GM23338 (cell line): ENCODE data around the gene BHLHE23. TPM values are rescaled to one million over a fixed set of nuclear protein-coding genes. Genes with fewer than 3 reads are reported as not detected.

ENCODE experiments used
- ATAC-seq: fragments of 200-7000 bp; cut with Tn5 transposase; 3 replicates; pipeline ENCODE4 v1.9.1; 2020
- DNase-seq: peaks from one replicate; pipeline ENCODE4 v3.0.0-alpha.2; 2015; ENCODE audit warnings: low spot score
- H2AFZ ChIP-seq: fragments of 200-600 bp; sonication (generic); 2 replicates; pipeline ENCODE4 v1.8.0; 2016; ENCODE audit warnings: antibody characterized with exemption, mild to moderate bottlenecking, moderate library complexity
- H3F3A ChIP-seq: fragments of 200-600 bp; sonication (generic); replicated peaks from 2 replicates; pipeline ENCODE4 v1.8.0; 2017; ENCODE audit warnings: antibody characterized with exemption, mixed run types, low read depth
- H3K27ac ChIP-seq: fragments of 200-600 bp; sonication (generic); 2 replicates; pipeline ENCODE4 v1.6.1; 2016; ENCODE audit warnings: low read depth
- H3K27me3 ChIP-seq: fragments of 200-600 bp; sonication (generic); 2 replicates; pipeline ENCODE4 v1.8.0; 2016; ENCODE audit warnings: mild to moderate bottlenecking, mixed run types, moderate library complexity; ENCODE audit not compliant: insufficient read depth
- H3K36me3 ChIP-seq: fragments of 200-600 bp; sonication (generic); 2 replicates; pipeline ENCODE4 v1.8.0; 2016; ENCODE audit warnings: mild to moderate bottlenecking; ENCODE audit not compliant: insufficient read depth
- H3K4me1 ChIP-seq: fragments of 200-600 bp; sonication (generic); 2 replicates; pipeline ENCODE4 v1.8.0; 2016; ENCODE audit warnings: mild to moderate bottlenecking, moderate library complexity; ENCODE audit not compliant: insufficient read depth
- H3K4me2 ChIP-seq: fragments of 200-600 bp; sonication (generic); 2 replicates; pipeline ENCODE4 v1.7.1; 2017; ENCODE audit warnings: mixed run types
- H3K4me3 ChIP-seq: fragments of 200-600 bp; sonication (generic); 2 replicates; pipeline ENCODE4 v1.6.1; 2016; ENCODE audit warnings: mixed run types
- H3K79me2 ChIP-seq: fragments of 200-600 bp; sonication (generic); replicated peaks from 2 replicates; pipeline ENCODE4 v1.8.0; 2017; ENCODE audit warnings: mild to moderate bottlenecking; ENCODE audit not compliant: insufficient read depth
- H3K9me2 ChIP-seq: fragments of 200-600 bp; sonication (generic); 2 replicates; pipeline ENCODE4 v1.8.0; 2017; ENCODE audit not compliant: insufficient read depth
- H4K20me1 ChIP-seq: fragments of 200-600 bp; sonication (generic); replicated peaks from 2 replicates; pipeline ENCODE4 v1.8.0; 2017; ENCODE audit warnings: mild to moderate bottlenecking; ENCODE audit not compliant: insufficient read depth
- H3K27ac Mint-ChIP-seq: 2 replicates; pipeline ENCODE4 v1.8.0; 2020; ENCODE audit warnings: inconsistent platforms, mild to moderate bottlenecking, moderate library complexity, mixed read lengths
- H3K27me3 Mint-ChIP-seq: 3 replicates; pipeline ENCODE4 v1.8.0; 2022; ENCODE audit warnings: low read depth, mild to moderate bottlenecking, moderate library complexity, mixed read lengths, inconsistent platforms; ENCODE audit not compliant: insufficient read depth, poor library complexity
- H3K36me3 Mint-ChIP-seq: 3 replicates; pipeline ENCODE4 v1.8.0; 2021; ENCODE audit warnings: low read depth, mild to moderate bottlenecking, inconsistent platforms, moderate library complexity, mixed read lengths
- H3K4me1 Mint-ChIP-seq: 3 replicates; pipeline ENCODE4 v1.8.0; 2020; ENCODE audit warnings: mild to moderate bottlenecking, inconsistent platforms, mixed read lengths
- H3K4me3 Mint-ChIP-seq: 3 replicates; pipeline ENCODE4 v1.8.0; 2021; ENCODE audit warnings: moderate library complexity, mild to moderate bottlenecking, inconsistent platforms, mixed read lengths
- H3K9me3 Mint-ChIP-seq: 3 replicates; pipeline ENCODE4 v1.8.0; 2020; ENCODE audit warnings: moderate library complexity, mild to moderate bottlenecking, inconsistent platforms, mixed read lengths
- CTCF ChIP-seq, 2 experiments: fragments of 200-600 bp in 1 of 2; sonication (generic) in 1 of 2; conservative IDR thresholded peaks; 2 replicates each; pipeline versions ENCODE4 v1.5.1 to v1.6.1; 2016 to 2017; ENCODE audit warnings: antibody characterized with exemption in 2 of 2, low read depth in 2 of 2, mild to moderate bottlenecking in 2 of 2, moderate library complexity in 1 of 2
- EZH2 ChIP-seq: fragments of 200-600 bp; sonication (generic); IDR thresholded peaks from one replicate; pipeline ENCODE4 v1.8.0; 2017; ENCODE audit warnings: antibody characterized with exemption, mild to moderate bottlenecking, low read depth; ENCODE audit not compliant: unreplicated experiment
- EZH2phosphoT487 ChIP-seq: fragments of 200-600 bp; sonication (generic); IDR thresholded peaks from one replicate; pipeline ENCODE4 v1.8.1; 2018; ENCODE audit warnings: antibody characterized with exemption; ENCODE audit not compliant: unreplicated experiment
- POLR2AphosphoS5 ChIP-seq: IDR thresholded peaks from 2 replicates; pipeline ENCODE4 v1.6.1; 2016; ENCODE audit warnings: antibody characterized with exemption, low read depth
- STAT1 ChIP-seq: IDR thresholded peaks from one replicate; pipeline ENCODE4 v1.6.1; 2016; ENCODE audit warnings: antibody characterized with exemption; ENCODE audit not compliant: unreplicated experiment
- ZNF114 ChIP-seq: fragments of 250-450 bp; sonication (Bioruptor Pico); IDR thresholded peaks from 2 replicates; pipeline ENCODE4 v1.5.0; 2020; ENCODE audit warnings: mild to moderate bottlenecking, moderate library complexity
- ZNF331 ChIP-seq: fragments of 250-450 bp; sonication (Bioruptor Pico); IDR thresholded peaks from 2 replicates; pipeline ENCODE4 v1.5.0; 2020; ENCODE audit warnings: low read depth, mild to moderate bottlenecking, moderate library complexity
- polyA plus RNA-seq: library from polyadenylated mRNA; unstranded; fragments of >200 nt; fragmentation: Nextera tagmentation; extraction: Ambion mirVana; gene quantifications from 2 replicates; pipeline ENCODE4 v1.2.1, GENCODE V29; 2016
- total RNA-seq: library from RNA; depleted of rRNA; stranded (reverse); fragments of >200 nt; shearing (Covaris generic); gene quantifications from 2 replicates; pipeline ENCODE4 v1.2.3, GENCODE V29; 2014
- TF ChIP-seq, protein P1 (sequence below): fragments of 250-450 bp; sonication (Bioruptor Pico); IDR thresholded peaks from 2 replicates; pipeline ENCODE4 v1.5.0; 2020; ENCODE audit warnings: mild to moderate bottlenecking, moderate library complexity

Gene BHLHE23
- total and polyA plus RNA-seq, 2 experiments from 2014 or later, result 0.52 to 5.0 TPM

- H3K4me3 Mint-ChIP-seq, result no peak overlapping the region; the same call in 2 of the 3 replicates
- peaks cover 13% of the 10 kb centered on the region for H3K27me3 ChIP-seq
These were observed 9.8 kb upstream of the BHLHE23 start for GRCh38 chr20:63016514-63017075.

DNA sequence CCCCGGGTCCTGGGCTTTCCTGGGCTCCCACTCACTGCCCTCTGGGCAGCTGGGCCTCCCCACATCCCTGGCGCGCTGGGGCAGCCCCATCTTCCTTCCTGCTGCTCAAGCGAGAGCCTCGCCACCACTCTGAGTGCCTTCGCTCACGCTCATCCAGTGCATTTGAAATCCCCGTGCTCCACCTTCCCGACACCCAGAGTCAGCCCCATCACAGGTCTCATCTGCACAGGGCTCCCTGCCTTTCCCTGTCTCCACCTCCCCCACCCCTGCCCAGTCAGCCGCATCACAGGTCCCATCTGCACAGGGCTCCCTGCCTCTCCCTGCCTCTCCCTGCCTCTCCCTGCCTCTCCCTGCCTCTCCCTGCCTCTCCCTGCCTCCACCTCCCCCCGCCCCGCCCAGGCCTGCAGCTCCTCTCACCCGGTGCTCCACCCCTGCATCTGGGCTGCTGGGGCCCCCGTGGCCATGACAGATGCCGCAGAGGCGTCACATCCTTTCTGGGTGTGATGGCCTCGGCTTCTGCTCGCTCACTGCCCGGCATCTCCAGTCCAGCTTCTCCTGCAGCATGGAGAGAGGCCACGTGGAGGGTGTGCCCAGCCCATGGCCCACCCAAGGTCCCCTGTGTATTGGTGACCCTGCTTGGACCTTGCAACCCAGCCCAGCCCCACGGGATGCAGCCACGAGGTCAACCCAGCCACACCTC is 9.0 kb upstream of the BHLHE23 start:
- no peak overlapping the region for H3K4me3 Mint-ChIP-seq
- Histone ChIP-seq H3K27me3 (peaks cover 13% of the 10 kb centered on the region), H3K4me1 (peaks cover 11% of the 10 kb centered on the region), H4K20me1 (no peaks in the 10 kb centered on the region), H3K4me3 (no peak overlapping the region), H3K4me2 (no peak overlapping the region), H3K27ac (no peak overlapping the region), H3K9me2 (no peaks in the 10 kb centered on the region), H3K36me3 (peaks cover 7% of the 10 kb centered on the region; the same call in 1 of the 2 replicates), H3K79me2 (no peaks in the 10 kb centered on the region), H2AFZ (no peak overlapping the region), H3F3A (peaks cover 19% of the 10 kb centered on the region)
- DNase-seq (peak; percentile 24), ATAC-seq (no peak)
- H3K36me3 Mint-ChIP-seq, result peaks cover 30% of the 10 kb centered on the region
- no peak overlapping the region for H3K27ac Mint-ChIP-seq
- peaks cover 36% of the 10 kb centered on the region for H3K9me3 Mint-ChIP-seq
- H3K27me3 Mint-ChIP-seq, result peaks cover 30% of the 10 kb centered on the region
- peaks cover 26% of the 10 kb centered on the region for H3K4me1 Mint-ChIP-seq
- TF ChIP-seq, protein P1, sequence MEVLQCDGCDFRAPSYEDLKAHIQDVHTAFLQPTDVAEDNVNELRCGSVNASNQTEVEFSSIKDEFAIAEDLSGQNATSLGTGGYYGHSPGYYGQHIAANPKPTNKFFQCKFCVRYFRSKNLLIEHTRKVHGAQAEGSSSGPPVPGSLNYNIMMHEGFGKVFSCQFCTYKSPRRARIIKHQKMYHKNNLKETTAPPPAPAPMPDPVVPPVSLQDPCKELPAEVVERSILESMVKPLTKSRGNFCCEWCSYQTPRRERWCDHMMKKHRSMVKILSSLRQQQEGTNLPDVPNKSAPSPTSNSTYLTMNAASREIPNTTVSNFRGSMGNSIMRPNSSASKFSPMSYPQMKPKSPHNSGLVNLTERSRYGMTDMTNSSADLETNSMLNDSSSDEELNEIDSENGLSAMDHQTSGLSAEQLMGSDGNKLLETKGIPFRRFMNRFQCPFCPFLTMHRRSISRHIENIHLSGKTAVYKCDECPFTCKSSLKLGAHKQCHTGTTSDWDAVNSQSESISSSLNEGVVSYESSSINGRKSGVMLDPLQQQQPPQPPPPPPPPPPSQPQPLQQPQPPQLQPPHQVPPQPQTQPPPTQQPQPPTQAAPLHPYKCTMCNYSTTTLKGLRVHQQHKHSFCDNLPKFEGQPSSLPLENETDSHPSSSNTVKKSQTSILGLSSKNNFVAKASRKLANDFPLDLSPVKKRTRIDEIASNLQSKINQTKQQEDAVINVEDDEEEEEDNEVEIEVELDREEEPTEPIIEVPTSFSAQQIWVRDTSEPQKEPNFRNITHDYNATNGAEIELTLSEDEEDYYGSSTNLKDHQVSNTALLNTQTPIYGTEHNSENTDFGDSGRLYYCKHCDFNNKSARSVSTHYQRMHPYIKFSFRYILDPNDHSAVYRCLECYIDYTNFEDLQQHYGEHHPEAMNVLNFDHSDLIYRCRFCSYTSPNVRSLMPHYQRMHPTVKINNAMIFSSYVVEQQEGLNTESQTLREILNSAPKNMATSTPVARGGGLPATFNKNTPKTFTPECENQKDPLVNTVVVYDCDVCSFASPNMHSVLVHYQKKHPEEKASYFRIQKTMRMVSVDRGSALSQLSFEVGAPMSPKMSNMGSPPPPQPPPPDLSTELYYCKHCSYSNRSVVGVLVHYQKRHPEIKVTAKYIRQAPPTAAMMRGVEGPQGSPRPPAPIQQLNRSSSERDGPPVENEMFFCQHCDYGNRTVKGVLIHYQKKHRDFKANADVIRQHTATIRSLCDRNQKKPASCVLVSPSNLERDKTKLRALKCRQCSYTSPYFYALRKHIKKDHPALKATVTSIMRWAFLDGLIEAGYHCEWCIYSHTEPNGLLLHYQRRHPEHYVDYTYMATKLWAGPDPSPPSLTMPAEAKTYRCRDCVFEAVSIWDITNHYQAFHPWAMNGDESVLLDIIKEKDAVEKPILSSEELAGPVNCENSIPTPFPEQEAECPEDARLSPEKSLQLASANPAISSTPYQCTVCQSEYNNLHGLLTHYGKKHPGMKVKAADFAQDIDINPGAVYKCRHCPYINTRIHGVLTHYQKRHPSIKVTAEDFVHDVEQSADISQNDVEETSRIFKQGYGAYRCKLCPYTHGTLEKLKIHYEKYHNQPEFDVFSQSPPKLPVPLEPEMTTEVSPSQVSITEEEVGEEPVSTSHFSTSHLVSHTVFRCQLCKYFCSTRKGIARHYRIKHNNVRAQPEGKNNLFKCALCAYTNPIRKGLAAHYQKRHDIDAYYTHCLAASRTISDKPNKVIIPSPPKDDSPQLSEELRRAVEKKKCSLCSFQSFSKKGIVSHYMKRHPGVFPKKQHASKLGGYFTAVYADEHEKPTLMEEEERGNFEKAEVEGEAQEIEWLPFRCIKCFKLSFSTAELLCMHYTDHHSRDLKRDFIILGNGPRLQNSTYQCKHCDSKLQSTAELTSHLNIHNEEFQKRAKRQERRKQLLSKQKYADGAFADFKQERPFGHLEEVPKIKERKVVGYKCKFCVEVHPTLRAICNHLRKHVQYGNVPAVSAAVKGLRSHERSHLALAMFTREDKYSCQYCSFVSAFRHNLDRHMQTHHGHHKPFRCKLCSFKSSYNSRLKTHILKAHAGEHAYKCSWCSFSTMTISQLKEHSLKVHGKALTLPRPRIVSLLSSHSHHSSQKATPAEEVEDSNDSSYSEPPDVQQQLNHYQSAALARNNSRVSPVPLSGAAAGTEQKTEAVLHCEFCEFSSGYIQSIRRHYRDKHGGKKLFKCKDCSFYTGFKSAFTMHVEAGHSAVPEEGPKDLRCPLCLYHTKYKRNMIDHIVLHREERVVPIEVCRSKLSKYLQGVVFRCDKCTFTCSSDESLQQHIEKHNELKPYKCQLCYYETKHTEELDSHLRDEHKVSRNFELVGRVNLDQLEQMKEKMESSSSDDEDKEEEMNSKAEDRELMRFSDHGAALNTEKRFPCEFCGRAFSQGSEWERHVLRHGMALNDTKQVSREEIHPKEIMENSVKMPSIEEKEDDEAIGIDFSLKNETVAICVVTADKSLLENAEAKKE (CRISPR knock-in tag), result no peak
- TF ChIP-seq CTCF (conservative IDR thresholded peaks at IDR 0.05; ENCODE audit: low read depth in 2 of 2) (no peak), ZNF114 (CRISPR knock-in tag) (no peak), POLR2AphosphoS5 (no peak), EZH2phosphoT487 (no peak)

More at GRCh38 chr20:63016514-63017075, 9.8 kb upstream of the BHLHE23 start:
- TF ChIP-seq ZNF114 (CRISPR knock-in tag) (no peak), EZH2 (no peak), ZNF331 (CRISPR knock-in tag) (no peak), STAT1 (no peak), EZH2phosphoT487 (no peak), CTCF (conservative IDR thresholded peaks at IDR 0.05; ENCODE audit: low read depth in 2 of 2) (no peak)
- Histone ChIP-seq H3K4me3 (no peak overlapping the region), H4K20me1 (no peaks in the 10 kb centered on the region), H3K4me1 (peaks cover 7% of the 10 kb centered on the region; the same call in 1 of the 2 replicates), H3F3A (peaks cover 13% of the 10 kb centered on the region), H3K9me2 (no peaks in the 10 kb centered on the region), H3K27ac (no peak overlapping the region), H3K79me2 (no peaks in the 10 kb centered on the region), H3K4me2 (no peak overlapping the region), H2AFZ (no peak overlapping the region), H3K36me3 (peaks cover 7% of the 10 kb centered on the region; the same call in 1 of the 2 replicates)
- peaks cover 30% of the 10 kb centered on the region for H3K36me3 Mint-ChIP-seq
- ATAC-seq (no peak), DNase-seq (peak; percentile 1)
- H3K27ac Mint-ChIP-seq, result no peak overlapping the region
- H3K9me3 Mint-ChIP-seq, result peaks cover 40% of the 10 kb centered on the region
- peaks cover 29% of the 10 kb centered on the region for H3K27me3 Mint-ChIP-seq
- H3K4me1 Mint-ChIP-seq, result peaks cover 23% of the 10 kb centered on the region
